HG03025 (cell line): ENCODE measurements around the gene HECTD4.
"Not testable (repeated sequence)": the region's sequence is repeated elsewhere in the genome, so short reads cannot be mapped to it uniquely, and the experiment has no call there.

Source experiments
- ATAC-seq: cut with Tn5 transposase; IDR thresholded peaks from one replicate; pipeline ENCODE4 v1.9.1; 2021; ENCODE audit warnings: mild to moderate bottlenecking, moderate library complexity; ENCODE audit not compliant: unreplicated experiment, low FRiP score

The HECTD4 gene

GRCh38 chr12:112406519-112407488, 24.6 kb upstream of the HECTD4 start:
- no peak for ATAC-seq

GRCh38 chr12:112401903-112402498, 19.8 kb upstream of the HECTD4 start:
- no peak for ATAC-seq

GRCh38 chr12:112401054-112401453, 18.8 kb upstream of the HECTD4 start:
- ATAC-seq: no peak

- ATAC-seq: no peak
These were observed 11.1 kb upstream of the HECTD4 start for GRCh38 chr12:112393328-112393727.

GRCh38 chr12:112389922-112390654, 7.9 kb upstream of the HECTD4 start:
- ATAC-seq: not testable (repeated sequence)

GRCh38 chr12:112389228-112389627, 7.0 kb upstream of the HECTD4 start:
- no peak for ATAC-seq

- ATAC-seq: no peak
These were observed 4.5 kb upstream of the HECTD4 start for GRCh38 chr12:112386726-112387125.

GRCh38 chr12:112382866-112383265, 635 bp upstream of the HECTD4 start:
- no peak for ATAC-seq

- peak; percentile 55 for ATAC-seq
These were observed 787 bp downstream of the HECTD4 start for GRCh38 chr12:112381406-112381882.

- ATAC-seq: no peak
These were observed 1.4 kb downstream of the HECTD4 start for GRCh38 chr12:112380663-112381405.

GRCh38 chr12:112375105-112375504, 7.1 kb downstream of the HECTD4 start:
- ATAC-seq: no peak

- ATAC-seq: no peak
These were observed 8.0 kb downstream of the HECTD4 start for GRCh38 chr12:112374166-112374740.

GRCh38 chr12:112370868-112371510, 11.2 kb downstream of the HECTD4 start:
- no peak for ATAC-seq

- ATAC-seq: no peak
These were observed 12.0 kb downstream of the HECTD4 start for GRCh38 chr12:112370199-112370598.

- ATAC-seq: no peak
These were observed 13.4 kb downstream of the HECTD4 start for GRCh38 chr12:112368856-112369255.

GRCh38 chr12:112367965-112368364, 14.3 kb downstream of the HECTD4 start:
- ATAC-seq: no peak

- ATAC-seq: no peak
These were observed 19.9 kb downstream of the HECTD4 start for GRCh38 chr12:112362310-112362709.

- ATAC-seq: no peak
These were observed 21.0 kb downstream of the HECTD4 start for GRCh38 chr12:112361271-112361670.

GRCh38 chr12:112359290-112359689, 22.9 kb downstream of the HECTD4 start:
- no peak for ATAC-seq
